OCI-LY1 (cell line): Measurements from ENCODE around the gene RNF25.

Source experiments
- CTCF ChIP-seq: fragments of 200-600 bp; sonication (generic), shearing (Covaris generic); IDR thresholded peaks from 2 replicates; pipeline ENCODE4 v1.5.1; 2017; ENCODE audit warnings: mild to moderate bottlenecking, antibody characterized with exemption, low read length, moderate library complexity, mixed read lengths
- EZH2 ChIP-seq: fragments of 200-600 bp; sonication (generic), shearing (Covaris generic); IDR thresholded peaks from 2 replicates; pipeline ENCODE4 v1.8.0; 2017; ENCODE audit warnings: borderline replicate concordance, mixed run types, mild to moderate bottlenecking, antibody characterized with exemption, low read length, moderate library complexity, mixed read lengths

- TF ChIP-seq CTCF (no peak), EZH2 (no peak)
Observed at GRCh38 chr2:218642786-218643185, 29.0 kb downstream of the RNF25 start.
